Left lobe of liver (tissue), 2 donors: ENCODE measurements around the gene TTC23. TPM values are rescaled to one million over a fixed set of nuclear protein-coding genes. Genes with fewer than 3 reads are reported as not detected.

Experiments
- ATAC-seq: fragments of 200-7000 bp; cut with Tn5 transposase; one replicate; pipeline ENCODE4 v1.9.1; 2020; ENCODE audit warnings: mild to moderate bottlenecking, moderate library complexity
- DNase-seq: peaks from one replicate; pipeline ENCODE4 v3.0.0-alpha.2; 2020; ENCODE audit warnings: low spot score
- total RNA-seq: library from RNA; stranded (reverse); gene quantifications from one replicate; pipeline ENCODE4 v1.2.1, GENCODE V29; 2021
- donor health status: DM: no; HTN: no; CAD: no; lungs with moderate emphysema.
- donor health status: DM: no; HTN: yes; CAD: no.

The TTC23 gene
- total RNA-seq, 1 donor from 2014 or later: 9.0 TPM

GRCh38 chr15:99140590-99140989 is 108.8 kb downstream of the TTC23 start:
- ATAC-seq (no peak), DNase-seq (no peak)

GRCh38 chr15:99139276-99139675 is 110.1 kb downstream of the TTC23 start:
- ATAC-seq: no peak
- no peak for DNase-seq

- DNase-seq: peak; percentile 39
- ATAC-seq: no peak
Measured at GRCh38 chr15:99138491-99138982, 110.8 kb downstream of the TTC23 start.

GRCh38 chr15:99137877-99138276 is 111.5 kb downstream of the TTC23 start:
- ATAC-seq (no peak), DNase-seq (peak; percentile 26)

DNA sequence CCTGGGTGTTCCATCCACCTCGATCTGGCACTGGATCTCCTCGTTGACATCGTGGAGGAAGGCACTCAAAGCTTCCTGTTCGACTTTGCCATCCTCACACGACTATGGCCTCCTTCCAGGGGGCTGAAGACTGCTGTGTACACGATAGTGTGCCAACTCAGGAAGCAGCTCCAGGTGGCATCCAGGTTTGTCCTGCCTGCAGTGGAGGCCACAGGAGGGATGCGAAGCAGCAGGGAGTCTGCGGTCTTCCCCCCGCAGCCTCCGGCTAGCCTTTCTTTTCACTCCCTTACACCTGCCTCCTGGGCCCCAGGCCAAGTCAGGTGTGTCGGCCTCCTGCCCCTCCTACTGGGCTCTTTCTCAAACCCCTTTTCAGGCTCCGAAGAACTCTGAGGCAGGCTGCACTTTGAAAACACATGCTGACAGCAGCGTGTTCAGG is 112.3 kb downstream of the TTC23 start:
- ATAC-seq: peak; percentile 10
- DNase-seq: peak; percentile 39

DNA sequence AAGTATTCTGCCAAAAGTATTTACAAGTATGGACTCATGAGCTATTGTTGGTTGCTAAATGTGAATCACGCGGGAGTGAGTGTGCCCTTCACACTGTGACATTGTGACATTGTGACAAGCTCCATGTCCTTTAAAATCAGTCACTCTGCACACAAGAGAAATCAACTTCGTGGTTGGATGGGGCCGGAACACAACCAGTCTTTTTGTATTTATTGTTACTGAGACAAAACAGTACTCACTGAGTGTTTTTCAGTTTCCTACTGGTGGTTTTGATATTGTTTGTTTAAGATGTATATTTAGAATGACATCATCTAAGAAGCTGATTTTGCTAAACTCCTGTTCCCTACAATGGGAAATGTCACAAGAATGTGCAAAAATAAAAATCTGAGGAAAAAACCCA is 114.2 kb downstream of the TTC23 start:
- no peak for DNase-seq
- ATAC-seq: no peak

- ATAC-seq (no peak), DNase-seq (peak; percentile 28)
Measured at GRCh38 chr15:99134317-99134821, 115.0 kb downstream of the TTC23 start.

DNA sequence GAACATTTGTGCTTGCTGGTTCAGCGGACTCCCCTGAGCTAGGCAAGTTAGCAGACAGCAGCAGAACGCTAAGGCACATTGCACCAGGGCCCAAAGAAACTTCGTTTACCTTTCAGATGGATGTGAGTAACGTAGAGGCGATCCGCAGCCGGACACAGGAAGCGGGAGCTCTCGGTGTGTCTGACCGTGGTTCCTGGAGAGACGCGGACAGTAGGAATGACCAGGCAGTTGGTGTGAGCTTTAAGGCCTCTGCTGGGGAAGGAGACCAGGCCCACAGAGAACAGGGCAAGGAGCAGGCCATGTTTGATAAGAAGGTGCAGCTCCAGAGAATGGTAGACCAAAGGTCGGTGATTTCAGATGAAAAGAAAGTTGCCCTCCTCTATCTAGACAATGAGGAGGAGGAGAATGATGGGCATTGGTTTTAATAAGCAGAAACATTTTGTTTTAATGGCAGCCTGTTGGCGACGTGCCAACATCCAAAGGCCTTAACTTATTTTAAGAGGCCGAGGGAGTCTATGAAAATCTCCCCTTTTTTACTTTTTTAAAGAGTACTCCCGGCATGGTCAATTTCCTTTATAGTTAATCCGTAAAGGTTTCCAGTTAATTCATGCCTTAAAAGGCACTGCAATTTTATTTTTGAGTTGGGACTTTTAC is 116.6 kb downstream of the TTC23 start:
- DNase-seq (peak; percentile 32), ATAC-seq (no peak)

- ATAC-seq: peak; percentile 4
- peak; percentile 35 for DNase-seq
Measured at GRCh38 chr15:99132122-99132521, 117.3 kb downstream of the TTC23 start.

DNA sequence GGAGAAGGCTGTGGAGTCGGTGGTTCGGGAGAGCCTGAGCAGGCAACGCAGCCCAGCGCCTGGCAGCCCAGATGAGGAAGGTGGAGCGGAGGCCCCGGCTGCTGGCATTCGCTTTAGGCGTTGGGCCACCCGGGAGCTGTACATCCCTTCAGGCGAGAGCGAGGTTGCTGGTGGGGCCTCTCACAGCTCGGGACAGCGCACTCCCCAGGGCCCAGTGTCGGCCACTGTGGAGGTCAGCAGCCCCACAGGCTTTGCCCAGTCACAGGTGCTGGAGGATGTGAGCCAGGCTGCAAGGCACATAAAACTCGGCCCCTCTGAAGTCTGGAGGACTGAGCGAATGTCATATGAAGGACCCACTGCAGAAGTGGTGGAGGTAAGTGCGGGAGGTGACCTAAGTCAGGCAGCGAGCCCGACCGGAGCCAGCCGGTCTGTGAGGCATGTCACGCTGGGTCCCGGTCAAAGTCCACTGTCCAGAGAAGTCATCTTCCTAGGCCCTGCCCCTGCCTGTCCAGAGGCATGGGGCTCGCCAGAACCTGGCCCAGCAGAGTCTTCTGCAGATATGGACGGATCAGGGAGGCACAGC is 117.8 kb downstream of the TTC23 start:
- ATAC-seq: peak; percentile 98
- DNase-seq: peak; percentile 89

DNA sequence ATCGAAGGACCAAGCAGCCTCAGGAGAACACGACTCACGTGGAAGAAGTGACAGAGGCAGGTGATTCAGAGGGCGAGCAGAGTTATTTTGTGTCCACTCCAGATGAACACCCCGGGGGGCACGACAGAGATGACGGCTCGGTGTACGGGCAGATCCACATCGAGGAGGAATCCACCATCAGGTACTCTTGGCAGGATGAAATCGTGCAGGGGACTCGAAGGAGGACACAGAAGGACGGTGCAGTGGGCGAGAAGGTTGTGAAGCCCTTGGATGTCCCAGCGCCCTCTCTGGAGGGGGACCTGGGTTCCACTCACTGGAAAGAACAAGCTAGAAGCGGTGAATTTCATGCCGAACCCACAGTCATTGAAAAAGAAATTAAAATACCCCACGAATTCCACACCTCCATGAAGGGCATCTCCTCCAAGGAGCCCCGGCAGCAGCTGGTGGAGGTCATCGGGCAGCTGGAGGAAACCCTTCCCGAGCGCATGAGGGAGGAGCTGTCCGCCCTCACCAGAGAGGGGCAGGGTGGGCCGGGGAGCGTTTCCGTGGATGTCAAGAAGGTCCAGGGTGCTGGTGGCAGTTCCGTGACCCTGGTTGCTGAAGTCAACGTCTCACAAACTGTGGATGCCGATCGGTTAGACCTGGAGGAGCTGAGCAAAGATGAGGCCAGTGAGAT is 118.5 kb downstream of the TTC23 start:
- ATAC-seq (no peak), DNase-seq (peak; percentile 34)

DNA sequence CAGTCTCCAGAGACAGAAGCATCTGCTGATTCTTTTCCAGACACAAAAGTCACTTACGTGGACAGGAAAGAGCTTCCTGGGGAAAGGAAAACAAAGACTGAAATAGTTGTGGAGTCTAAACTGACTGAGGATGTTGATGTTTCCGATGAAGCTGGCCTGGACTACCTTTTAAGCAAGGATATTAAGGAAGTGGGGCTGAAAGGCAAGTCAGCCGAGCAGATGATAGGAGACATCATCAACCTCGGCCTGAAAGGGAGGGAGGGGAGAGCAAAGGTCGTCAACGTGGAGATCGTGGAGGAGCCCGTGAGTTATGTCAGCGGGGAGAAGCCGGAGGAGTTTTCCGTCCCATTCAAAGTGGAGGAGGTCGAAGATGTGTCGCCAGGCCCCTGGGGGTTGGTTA is 119.1 kb downstream of the TTC23 start:
- DNase-seq: no peak
- ATAC-seq: no peak

DNA sequence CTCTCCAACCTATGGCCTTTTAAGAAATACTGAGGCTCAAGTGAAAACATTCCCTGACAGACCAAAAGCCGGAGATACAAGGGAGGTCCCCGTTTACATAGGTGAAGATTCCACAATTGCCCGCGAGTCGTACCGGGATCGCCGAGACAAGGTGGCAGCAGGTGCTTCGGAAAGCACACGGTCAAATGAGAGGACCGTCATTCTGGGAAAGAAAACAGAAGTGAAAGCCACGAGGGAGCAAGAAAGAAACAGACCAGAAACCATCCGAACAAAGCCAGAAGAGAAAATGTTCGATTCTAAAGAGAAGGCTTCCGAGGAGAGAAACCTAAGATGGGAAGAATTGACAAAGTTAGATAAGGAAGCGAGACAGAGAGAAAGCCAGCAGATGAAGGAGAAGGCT is 119.7 kb downstream of the TTC23 start:
- ATAC-seq (no peak), DNase-seq (no peak)

DNA sequence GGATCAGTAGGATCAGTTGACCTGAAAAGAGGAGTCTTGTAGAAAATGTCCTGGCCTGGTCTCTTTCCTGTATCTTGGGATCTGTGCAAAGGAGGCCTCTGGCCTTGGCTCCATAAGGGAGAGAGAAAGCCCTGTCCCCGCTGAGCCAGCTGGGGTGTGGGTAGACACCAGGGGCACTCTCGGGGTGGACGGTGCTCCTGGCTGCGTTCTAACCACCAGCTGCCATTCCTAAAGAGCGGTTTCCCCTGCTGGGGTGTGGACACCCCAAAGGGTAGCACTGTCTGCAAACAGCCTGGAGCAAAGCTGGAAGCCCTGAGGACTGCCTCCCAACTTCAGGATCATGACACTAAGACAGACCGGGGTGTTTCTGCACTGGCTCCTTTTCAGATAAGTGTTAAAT is 121.0 kb downstream of the TTC23 start:
- no peak for DNase-seq
- ATAC-seq: no peak

DNA sequence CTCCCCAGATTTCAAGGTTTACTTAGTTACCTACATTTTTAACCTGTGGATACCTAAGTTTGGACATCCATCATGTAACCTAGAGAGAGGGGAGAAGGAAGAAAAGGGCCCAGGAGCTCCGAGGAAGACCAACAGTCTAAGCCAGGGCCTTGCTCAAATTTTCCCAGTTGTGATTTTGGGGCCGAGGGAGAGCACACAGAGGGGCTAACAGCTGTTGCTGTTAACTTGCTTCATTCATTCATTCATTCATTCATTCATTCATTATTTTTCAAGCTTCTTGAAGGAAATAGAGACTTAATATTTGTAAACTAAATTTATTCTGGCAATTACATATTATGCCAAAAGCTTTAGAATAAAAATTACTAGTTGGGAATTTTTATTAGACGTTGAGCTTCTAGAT is 121.6 kb downstream of the TTC23 start:
- no peak for ATAC-seq
- no peak for DNase-seq

GRCh38 chr15:99126930-99127329 is 122.5 kb downstream of the TTC23 start:
- no peak for DNase-seq
- ATAC-seq: no peak

- no peak for ATAC-seq
- no peak for DNase-seq
Measured at GRCh38 chr15:99126131-99126588, 123.2 kb downstream of the TTC23 start.

- DNase-seq: no peak
Measured at GRCh38 chr15:99125061-99125891, 124.1 kb downstream of the TTC23 start.

DNA sequence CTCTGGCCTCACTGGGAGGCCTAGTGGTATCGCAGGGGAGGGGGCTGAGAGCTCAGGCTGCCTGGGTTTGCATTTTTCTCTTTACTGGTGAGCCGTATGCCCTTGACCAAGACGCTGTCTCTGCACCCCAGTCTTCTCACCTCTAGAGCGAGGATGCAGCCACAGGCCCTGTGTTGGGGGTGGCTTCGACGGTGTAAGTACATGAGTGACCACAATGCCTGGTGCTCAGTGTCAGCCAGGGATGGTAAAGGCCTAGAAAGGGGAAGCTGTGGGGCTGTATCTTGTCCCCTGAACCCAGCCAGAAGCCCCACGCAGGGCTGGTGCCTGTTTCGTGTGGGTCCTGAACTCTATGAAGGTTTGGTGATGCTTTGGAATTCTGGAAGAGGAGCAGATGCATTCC is 124.7 kb downstream of the TTC23 start:
- no peak for DNase-seq
- ATAC-seq: no peak

More at GRCh38 chr15:99125061-99125891, 124.1 kb downstream of the TTC23 start:
- ATAC-seq: no peak

GRCh38 chr15:99123713-99124451 is 125.5 kb downstream of the TTC23 start:
- ATAC-seq: peak; percentile 70
- DNase-seq: peak; percentile 58
